HG02981 (cell line): Measurements from ENCODE around the gene DOC2A.
"Not testable (repeated sequence)": the region's sequence is repeated elsewhere in the genome, so short reads cannot be mapped to it uniquely, and the experiment has no call there.

ENCODE experiments used
- ATAC-seq: cut with Tn5 transposase; IDR thresholded peaks from one replicate; pipeline ENCODE4 v1.9.1; 2021; ENCODE audit warnings: mild to moderate bottlenecking, moderate library complexity; ENCODE audit not compliant: unreplicated experiment

DOC2A gene

DNA sequence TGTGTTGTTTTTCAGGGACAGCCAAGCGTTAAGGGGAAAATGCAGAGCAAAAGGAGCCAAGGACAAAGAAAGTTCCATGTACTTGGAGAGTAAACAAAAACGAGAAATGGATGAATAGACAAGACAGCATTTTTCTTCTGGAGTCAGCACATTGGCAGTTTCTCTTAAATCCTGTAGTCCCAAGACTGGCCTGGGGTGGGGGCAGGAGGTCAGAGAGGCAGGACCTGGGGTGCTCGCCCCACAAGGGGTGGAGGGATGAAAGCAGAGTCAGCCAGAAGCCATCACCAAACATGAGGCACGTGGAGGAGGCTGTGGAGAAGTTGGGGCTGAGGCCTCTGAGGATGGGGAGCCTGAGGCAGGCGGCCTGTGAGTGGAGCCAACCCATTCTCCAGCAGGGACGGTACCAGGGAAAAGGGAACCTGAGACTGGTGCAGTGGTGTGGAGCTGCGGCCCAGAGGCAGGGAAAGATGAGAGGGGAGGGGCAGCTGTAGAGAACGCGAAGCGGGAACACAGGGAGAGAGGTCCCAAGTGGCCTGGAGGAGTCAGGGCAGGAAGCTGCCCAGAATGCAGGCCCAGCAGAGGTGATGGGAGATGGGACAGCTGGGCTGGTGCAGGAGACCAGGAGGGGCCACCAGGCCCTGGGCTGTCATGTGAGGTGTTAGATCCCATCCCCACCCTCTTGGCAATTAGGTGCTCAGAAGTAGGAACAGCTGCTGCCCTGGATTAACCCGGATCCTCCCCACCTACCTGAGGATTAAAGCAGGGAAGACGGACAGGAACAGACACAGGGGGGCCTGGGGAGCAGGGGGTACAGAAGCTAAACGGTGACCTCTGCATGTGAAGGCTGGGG is 17.0 kb upstream of the DOC2A start:
- no peak for ATAC-seq

DNA sequence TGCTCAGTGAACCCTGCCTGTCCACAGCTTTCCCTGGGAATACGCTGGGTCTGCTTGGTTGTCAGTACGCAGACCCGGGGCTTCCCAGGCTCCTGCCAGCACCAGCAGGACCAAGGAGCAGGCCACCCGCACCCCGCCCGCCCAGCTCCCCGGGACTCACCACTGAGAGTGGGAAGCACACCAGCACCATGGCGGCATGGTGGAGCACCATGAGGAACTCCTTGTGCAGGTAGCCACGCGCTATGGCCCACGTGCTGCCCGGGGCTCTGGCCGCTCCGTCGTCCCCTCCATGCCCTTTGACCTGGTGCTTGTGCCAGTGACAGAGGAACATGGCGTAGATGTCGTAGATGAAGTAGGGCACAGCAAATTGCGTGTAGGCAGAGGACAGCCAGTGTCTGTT is 15.6 kb upstream of the DOC2A start:
- no peak for ATAC-seq

DNA sequence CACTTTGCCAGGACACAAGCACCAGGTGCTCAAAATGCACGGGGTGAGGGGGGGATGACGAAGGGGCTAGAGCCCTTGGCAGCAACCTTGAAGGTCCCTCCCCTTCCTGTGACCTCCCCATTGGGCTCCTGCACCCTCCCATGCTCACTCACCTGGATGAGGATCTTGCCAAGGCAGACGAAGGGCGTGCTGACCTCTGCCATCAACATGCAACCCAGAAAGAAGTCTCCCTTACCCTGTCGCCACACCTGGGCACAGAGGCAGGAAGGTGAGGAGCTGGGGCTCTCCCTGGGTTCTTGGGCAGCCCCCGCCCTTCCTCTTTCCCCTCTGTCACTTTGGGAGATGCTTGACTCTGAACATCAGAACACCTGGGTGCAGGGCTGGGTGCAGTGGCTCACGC is 14.7 kb upstream of the DOC2A start:
- ATAC-seq = no peak

DNA sequence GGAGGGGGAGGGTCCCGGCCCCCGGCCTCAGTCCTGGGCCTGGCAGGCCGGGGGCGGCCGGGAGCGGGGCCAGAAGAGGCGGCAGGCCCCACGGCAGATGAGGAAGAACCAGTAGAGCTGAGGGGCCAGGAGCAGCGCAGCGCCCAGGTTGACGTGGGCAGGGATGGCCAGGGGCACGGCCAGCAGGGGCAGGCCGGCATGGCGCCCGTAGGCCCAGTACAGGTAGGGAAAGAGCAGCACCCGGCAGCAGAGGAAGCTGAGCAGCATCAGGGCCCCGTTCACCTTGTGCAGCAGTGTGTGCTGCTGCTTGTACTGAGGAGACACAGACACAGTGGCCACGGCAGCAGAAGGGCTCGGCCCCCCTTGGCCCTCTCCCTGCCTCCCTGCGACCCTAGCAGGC is 14.3 kb upstream of the DOC2A start:
- ATAC-seq = no peak

DNA sequence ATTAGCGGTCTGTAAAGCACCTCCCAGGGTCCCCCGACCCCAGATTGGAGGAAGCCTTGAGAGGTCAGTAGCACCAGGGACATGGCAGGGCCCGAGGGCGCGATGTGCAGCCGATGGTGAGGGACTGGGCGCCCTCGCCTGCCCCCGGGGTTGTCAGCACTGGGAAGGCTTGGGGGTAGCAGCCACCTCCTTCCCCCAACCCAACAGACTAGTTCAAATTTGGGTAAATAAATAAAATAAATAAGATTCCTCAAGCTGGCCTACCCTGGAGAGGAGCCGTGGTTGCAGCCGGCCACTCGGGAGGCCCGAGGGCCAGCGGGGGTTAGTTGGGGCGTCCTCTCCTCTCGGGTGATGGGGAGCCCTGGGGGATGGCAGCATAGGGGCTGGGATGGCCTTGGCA is 13.6 kb upstream of the DOC2A start:
- ATAC-seq = no peak

DNA sequence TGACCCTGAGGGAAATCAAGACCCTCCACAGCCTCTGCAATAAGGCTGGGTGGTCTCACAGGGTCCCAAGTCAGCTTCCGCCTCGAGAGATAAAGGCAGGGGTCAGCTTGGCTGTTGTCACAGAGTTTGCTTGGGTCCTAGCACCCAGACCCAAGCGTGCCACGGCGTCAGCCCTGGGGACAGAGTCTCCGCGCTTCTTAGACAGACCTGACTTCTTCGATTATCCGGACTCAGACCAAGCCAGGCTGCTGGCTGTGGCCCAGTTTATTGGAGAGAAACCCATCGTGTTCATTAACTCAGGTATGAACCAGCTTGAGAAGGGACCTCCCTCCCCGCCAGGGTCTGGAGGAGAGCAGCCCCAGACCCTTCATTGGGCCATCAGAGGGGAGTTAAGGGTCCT is 12.8 kb upstream of the DOC2A start:
- ATAC-seq = no peak

DNA sequence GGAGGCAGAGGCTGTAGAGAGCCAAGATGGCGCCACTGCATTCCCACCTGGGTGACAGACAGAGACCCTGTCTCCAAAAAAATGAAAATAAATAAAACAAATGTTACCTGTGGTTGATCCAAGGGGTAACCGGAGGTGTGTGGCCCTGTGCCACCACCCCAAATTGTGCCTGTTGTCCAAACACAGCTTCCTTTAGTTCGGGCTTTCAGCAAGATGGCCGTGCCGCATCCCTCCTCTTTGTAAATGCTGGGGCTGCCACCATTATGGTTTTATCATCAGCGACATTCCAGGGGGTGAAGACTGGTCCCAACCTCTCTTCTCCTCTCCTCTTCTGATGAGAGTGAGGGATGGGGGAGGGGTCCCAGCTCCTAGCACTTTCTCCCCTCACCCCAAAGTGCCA is 12.1 kb upstream of the DOC2A start, which contains the start of gene C16orf92:
Gene C16orf92, plus strand, starts transcription at position 312 of the 400 bp plus-strand sequence. CDS start 143 bp downstream, outside the sequence.
- ATAC-seq = no peak

DNA sequence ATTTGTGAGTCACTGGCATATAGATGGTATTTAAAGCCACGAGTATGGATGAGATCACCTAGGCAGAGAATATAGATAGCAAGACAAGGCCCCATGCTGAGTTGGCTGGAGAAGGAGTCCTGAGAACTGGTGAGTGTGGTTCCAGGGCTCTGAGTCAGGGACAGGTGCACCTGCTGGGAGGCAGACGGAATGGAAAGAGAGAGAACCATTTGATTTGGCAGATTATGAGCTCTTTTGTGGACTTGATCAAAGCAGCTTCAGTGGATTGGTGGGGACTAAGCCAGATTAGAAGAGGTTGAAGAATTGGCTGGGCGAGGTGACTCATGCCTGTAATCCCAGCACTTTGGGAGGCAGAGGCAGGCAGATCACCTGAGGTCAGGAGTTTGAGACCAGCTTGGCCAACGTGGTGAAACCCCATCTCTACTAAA is 7.9 kb upstream of the DOC2A start:
- ATAC-seq = no peak

DNA sequence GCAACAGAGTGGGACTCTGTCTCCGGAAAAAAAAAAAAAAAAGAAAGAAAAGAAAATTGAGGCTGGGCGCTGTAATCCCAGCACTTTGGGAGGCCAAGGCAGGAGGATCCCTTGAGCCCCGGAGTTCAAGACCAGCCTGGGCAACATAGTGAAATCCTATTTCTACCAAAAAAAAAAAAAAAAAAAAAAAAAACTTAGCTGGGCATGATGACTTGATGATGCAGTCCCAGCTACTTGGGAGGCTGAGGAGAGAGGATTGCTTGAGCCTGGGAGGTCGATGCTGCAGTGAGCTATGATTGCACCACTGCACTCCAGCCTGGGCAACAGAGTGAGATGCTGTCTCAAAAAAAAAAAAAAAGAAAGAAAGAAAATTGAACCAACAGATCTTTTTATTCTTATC is 7.1 kb upstream of the DOC2A start:
- not testable (repeated sequence) for ATAC-seq

DNA sequence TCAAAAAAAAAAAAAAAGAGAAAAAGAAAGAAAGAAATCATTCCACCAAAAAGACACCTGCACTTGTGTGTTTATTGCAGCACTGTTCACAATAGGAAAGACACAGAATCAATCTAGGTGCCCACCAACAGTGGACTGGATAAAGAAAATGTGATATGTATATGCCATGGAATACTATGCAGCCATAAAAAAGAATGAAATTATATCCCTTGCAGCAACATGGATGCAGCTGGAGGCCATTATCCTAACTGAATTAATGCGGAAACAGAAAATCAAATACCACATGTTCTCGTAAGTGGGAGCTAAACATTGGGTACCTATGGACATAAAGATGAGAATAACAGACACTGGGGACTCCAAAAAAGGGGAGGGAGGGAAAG is 6.4 kb upstream of the DOC2A start:
- no peak for ATAC-seq

DNA sequence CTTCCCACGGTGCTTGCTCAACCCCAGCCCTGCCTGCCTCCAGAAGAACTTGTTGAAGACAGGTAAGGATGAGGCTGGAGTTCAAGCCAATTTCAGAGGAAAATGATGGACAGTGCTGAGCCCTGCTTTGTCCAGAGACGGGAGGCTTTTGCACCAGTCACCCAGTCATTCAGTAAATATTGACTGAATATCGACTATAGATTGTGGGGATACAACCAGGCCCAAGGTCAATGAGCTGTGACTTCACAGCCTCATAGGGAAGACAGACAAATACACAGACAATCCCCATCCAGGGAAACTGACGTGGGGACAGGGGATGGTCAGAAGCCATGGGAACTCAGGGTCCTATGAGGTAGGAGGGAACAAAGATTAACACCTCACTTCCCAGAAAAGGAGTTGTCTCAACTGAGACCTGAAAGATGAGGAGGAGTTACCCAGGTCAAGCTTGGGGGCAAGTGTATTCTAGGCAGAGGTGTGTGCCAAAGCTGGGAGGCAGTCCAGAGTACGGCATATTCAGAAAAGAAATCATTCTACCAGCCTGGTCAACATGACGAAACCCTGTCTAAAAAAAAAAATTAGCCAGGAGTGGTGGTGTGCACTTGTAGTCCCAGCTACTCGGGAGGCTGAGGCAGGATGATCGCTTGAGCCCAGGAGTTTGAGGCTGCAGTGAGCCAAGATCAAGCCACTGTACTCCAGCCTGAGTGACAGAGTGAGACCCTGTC is 5.9 kb upstream of the DOC2A start:
- ATAC-seq = no peak

DNA sequence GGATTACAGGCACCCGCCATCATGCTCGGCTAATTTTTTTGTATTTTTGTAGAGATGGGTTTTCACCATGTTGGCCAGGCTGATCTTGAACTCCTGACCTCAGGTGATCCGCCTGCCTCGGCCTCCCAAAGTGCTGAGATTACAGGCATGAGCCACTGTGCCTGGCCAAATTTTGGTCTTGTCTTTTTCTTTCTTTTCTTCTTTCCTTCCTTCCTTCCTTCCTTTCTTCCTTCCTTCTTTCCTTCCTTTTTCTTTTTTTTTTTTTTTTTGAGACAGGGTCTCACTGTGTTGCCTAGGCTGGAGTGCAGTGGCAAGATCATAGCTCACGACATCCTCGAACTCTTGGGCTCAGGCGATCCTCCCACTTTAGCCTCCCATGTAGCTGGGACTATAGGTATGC is 4.6 kb upstream of the DOC2A start:
- not testable (repeated sequence) for ATAC-seq

DNA sequence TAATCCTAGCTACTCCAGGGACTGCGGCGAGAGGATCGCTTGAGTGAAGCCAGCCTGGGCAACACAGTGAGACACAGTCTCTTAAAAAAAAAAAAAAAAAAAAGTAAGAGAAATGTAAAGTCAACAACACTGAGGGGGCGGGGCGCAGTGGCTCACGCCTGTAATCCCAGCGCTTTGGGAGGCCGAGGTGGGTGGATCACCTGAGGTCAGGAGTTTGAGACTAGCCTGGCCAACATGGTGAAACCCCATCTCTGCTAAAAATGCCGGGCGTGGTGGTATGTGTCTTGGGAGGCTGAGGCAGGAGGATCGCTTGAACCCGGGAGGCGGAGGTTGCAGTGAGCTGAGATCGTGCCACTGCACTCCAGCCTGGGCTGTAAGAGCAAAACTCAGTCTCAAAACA is 1.8 kb upstream of the DOC2A start:
- not testable (repeated sequence) for ATAC-seq

DNA sequence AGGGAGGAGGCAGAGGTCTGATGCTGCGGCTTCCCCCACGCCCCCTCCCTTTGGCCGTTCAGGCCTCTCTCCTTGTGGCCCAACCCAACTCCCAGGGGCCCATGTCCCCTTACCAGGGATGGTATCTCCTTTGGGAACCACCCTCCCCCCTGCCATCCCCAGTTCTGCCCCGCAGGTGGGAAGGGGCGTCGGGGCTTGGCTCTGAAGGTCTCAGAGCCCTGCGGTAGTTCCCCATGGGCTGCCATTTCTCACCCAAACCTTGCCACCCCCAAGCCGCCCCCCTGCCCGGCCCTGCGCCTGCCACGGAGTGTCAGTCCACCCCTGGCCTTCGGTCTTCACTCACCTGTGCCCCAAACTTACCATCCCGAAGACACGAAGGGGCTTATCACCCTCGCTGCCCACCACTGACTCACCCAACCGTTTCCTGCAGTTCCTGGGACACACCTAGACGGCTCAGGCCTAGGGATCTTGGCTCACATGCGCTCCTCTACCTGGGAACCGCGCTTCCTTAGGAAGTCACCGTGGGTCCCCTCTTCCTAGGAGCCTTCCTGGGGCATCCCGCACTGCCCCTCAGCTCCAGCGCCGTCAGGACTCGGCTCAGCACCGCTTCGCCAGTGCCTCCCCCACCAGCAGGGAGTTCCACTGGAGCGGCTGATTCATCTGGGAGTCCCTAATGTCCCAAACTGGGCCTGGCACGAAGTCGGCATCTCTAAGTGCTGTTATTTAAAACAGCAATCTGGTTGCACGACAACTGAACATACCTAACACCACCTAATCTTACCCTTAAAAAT is 1.1 kb upstream of the DOC2A start:
- ATAC-seq = no peak

DNA sequence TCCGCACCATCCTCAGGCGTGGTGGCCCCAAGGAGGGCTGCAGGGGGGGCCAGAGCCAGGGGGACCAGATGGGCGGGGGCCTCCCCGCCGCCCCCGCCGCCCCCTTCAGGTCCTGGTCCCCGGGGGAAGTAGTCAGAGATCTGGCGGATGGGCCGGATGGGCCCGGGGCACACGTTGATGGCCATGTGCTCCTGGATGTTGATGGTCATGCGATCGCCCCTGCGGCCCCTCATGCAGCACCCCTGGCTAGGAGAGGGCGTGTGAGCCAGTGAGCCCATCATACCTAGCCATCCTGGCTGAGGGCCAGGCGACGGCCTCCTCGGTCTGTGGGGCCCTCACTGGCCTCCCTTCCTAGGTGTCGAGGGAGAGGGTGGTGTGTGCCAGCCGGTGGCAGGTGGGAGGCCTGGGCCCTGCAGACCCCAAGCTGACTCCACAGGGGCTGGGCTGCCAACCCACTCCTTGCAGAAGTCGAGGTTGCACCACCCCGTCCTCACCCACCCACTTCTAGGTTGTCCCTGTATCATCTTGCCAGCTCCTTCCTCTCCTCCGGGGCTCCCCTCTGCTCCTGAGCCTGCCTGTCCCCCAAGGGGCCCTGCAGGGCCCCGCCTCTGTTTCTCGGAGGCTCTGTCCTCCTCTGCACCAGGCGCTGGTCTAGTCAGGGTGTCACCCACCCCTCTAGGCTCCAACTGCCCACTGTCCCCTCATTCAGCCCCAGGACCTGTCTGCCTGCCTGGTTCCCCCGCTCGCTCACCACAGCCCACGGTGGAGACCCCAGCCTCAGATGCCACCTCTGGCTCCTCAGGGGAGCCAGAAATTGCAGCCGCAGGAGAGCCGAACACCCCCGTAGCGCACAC is 610 bp downstream of the DOC2A start:
- ATAC-seq = no peak

DNA sequence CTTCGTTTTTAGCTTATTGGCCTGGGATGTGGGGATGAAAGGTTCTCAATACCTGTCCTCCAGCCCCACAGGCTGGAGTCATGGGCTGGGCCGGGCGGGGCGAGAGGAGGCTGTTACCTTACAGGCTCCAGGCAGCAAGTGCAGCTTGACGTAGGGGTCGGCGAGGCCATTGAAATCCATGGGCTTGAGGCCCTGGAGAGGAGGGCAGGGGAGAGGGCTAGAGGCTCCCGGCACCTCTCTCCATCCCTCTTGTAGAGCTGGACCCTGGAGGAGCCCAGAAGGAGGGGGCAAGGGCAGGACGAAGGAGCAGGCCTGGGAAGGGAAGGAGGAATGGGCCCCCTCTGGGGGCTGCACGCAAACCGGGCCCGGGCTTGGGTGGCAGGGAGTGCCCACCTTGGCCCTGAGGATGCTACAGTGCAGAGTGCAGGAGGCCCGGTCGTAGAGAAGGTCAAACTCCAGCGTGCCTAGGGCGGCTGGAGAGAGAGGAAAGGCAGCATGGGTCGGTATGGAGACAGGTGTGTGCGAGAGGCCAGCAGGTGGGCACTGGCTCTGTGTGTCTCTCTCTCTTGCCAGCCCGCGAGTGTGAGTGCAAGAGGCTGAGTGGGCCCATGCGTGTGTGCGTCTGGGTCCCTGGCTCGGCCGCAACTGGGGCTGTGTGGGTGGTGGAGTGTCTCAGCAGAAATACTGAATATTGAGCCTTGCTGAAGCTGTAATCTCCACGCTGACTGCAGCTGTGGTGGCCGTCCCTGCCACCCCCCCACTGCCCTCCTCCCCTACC is 1.6 kb downstream of the DOC2A start:
- ATAC-seq = no peak

DNA sequence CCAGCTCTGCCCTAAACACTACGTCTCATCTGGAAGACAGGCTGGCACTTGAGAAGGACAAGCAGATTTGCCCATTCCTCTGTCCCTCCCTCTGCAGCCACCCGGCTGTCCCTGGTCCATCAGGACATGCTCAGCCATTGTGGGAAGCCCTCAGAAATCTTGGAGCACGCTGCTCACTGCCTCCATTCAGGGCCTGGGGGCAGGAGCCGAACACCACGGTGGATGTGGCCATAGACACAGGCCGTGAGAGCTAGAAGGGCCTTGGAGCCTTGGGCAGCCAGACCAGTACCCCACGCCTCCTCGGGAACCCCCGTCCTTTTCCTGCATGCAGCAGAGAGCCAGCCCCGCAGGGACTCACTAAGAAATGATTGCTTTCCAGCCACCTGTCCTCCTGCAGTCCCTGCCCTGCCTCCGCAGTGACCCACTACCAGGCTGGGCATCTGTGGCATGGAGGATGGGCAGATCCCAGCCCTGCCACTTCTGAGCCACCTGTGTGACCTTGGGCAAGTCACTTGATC is 3.4 kb downstream of the DOC2A start:
- no peak for ATAC-seq

DNA sequence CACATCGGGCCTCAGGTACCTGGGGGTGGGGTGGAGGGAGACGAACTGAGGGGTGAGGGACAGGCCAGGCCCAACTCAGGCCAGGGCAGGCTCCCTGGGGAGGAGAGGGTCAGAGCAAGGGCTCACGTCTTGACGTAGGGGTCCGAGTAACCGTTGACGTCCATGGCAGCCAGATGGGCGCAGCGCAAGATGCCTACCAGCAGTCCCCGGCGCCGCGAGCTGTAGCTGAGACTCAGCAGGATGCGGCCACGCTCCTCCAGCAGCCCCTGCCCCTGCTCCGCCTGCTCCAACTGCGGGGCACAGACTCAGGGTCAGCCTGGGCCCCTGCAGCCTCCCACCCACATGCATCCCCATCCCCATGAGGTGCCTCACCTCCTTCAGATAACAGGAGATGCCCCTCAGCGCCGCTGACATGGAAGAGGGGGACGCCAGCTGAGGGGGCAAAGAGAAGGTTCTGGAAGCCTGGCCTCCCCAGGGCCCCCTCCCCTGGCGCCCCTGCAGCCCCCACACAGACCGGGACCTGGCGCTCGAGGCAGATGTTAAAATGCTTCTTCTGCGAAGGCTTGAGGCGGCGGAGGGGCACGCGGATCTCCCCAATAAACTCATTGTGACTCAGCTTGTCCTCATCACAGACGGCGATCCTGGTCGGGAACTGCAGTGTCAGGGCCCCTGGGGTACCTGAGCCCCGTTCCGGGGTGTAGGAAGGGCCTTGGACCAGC is 4.0 kb downstream of the DOC2A start:
- ATAC-seq = no peak

DNA sequence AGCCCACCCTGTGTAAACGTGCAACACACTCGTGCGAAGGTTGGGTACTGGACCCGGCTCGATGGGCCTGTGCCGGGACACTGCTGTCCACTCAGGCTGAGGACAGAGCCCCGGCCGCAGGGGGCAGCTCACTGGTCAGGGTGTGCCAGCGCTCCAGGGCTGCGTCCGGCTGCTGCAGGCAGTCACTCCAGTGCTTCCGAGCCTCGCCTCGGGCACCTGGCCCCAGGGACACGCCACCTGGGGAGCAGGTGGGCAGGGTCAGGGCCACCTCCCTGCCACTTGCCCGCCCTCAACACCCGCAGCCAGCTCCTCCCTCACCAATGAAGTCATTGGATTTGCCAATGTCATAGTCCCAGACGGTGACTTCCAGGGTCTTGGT is 4.7 kb downstream of the DOC2A start:
- ATAC-seq = no peak
